NCI-H526 (cell line): ENCODE data around the gene SHROOM4.

Source experiments
- DNase-seq, 2 experiments: peaks; one replicate each; lab custom pipeline; 2025; lab: John Stamatoyannopoulos, UW

SHROOM4 gene

GRCh38 chrX:50705042-50705441, 109.0 kb downstream of the SHROOM4 start:
- DNase-seq = no peak

- DNase-seq = no peak
Measured at GRCh38 chrX:50704360-50704759, 109.6 kb downstream of the SHROOM4 start.

- DNase-seq = no peak
Measured at GRCh38 chrX:50700921-50701320, 113.1 kb downstream of the SHROOM4 start.

DNA sequence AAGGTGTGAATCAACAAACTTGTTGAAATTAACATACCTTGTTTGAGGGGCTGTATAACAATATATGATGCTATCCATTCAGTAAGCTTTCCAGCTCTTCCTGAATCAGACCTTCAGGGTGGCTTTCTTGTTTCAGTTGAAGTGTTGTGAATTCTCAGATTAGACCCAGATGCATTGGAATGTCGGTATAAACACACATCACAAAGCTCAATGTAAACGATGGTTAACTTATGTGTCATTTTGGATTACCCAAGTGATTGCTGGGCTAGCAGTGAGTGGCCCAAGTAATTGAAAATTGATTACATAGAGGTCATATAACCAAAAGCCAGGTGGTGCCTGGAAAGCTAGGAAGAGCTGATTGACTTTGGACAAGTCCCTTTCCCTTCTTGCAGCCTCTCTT, 115.0 kb downstream of the SHROOM4 start:
- no peak for DNase-seq

DNA sequence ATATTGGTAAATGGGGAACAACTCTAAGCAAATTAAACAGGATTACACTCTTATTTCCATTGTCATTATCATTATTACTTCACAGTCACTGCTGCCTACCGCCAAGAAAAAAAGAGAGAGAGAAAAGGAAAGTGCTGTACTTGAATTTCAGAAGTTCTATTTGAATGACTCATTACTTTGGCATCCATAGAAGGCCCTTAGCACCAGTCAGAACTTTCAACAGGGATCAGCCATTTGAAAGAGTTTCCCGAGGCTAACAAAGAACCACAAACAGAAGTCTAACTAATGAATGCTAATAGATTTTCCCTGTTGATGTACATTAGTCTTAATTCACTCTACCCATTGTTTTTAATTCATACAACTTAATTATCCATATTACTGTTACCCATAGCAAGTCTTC, 116.3 kb downstream of the SHROOM4 start:
- no peak for DNase-seq

- DNase-seq = peak; percentile 16 to 66
Measured at GRCh38 chrX:50691820-50692219, 122.2 kb downstream of the SHROOM4 start.

DNA sequence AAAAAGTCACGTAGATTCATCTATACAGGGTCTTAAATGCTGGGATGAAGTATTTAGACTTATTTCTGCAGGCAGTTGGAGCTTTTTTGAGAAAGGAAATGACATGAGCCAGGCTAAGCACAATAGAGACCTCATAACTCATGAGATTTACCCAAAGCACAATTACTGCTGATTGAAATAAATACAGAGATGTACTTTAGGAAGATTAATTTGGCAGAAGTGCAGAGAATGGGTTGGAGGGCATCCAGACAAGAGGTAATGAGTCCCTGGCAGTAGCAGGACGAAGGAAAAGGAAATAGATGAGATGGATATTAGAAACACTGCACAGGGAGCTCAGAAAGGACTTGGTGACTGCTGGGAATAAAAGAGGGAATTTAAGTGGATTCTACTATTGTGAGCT, 129.1 kb downstream of the SHROOM4 start:
- no peak for DNase-seq

DNA sequence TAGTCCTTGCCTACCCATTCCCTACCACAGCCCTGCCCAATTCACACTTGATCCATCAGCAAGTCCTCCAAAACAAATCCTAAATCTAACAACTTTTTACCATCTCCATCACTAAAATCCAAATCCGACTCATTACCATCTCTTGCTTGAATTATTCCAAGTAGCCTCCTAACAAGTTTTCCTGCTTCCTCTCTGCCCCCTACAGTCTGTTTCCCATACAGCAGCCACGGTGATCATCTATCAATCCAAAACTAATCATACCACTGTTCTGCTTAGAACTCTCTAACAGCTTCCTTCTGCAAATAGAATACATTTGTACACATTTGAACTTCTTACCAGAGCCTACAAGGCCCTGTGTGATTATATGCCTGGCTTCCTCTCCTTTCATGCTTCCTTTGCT, 133.0 kb downstream of the SHROOM4 start:
- DNase-seq = peak in 1 of 2 experiments; percentile 24

GRCh38 chrX:50677789-50678188, 136.2 kb downstream of the SHROOM4 start:
- no peak for DNase-seq

DNA sequence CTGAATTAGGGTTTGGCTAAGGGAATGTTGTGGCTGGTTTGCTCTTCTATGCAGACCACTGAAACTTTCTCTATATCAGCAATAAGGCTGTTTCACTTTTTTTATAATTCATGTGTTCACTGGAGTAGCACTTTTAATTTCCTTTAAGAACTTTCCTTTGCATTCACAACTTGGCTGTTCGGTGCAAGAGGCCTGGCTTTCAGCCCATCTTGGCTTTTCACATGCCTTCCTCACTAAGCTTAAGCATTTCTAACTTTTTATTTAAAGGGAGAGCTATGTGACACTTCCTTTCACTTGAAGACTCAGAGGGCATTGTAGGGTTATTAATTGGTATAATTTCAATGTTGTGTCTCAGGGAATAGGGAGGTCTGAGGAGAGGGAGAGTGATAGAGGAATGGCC, 142.3 kb downstream of the SHROOM4 start:
- no peak for DNase-seq

DNA sequence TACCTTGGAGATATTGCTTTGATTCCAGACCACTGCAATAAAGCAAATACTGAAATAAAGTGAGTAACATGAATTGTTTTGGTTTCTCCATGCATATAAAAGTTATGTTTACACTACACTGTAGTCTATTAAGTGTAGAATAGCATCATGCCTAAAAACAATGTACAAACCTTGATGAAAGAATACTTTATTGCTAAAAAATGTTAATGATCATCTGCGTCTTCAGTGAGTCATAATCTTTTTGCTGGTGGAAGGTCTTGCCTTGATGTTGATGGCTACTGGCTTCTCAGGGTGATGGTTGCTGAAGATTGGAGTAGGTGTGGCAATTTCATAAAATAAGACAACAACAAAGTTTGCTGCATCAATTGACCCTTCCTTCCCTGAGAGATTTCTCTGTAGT, 145.1 kb downstream of the SHROOM4 start:
- no peak for DNase-seq

DNA sequence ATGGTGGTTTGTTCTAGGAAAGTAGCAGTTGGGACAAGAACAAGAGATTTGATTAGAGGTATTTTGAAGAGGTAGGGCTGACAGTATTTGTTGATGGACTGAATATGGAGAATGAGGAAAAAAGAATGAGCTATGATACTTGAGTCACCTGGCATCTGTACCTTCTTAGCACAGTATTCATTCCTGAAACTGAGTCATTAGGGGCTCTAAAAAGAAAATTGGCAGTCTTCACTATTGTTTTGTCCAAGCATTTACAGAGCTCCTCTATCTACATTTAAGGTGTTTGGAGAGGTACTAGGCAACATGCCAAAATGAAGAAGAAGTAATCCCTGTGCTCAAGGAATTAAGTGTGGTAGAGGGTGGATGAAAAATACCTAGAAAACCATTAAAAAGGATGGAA, 165.8 kb downstream of the SHROOM4 start:
- DNase-seq = no peak

DNA sequence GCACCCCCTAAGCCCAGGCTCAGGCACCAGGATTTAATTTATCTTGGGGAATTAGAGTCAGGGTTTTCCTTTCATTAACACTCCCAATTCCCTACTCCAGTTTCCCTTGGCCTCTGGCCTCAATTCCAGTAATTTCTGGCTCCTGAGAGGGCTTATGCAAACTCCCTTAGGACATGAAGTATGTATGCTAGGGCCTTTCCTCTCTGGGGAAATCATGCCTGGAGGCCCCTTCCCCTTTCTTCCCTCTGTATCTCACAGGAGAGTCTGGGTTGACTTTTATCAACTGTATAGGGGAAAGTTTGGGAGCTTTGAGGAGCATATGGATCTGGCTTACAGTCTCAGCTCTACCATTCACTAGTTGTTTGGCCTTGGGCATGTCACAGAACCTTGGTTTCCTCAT, 169.5 kb downstream of the SHROOM4 start:
- DNase-seq = no peak

DNA sequence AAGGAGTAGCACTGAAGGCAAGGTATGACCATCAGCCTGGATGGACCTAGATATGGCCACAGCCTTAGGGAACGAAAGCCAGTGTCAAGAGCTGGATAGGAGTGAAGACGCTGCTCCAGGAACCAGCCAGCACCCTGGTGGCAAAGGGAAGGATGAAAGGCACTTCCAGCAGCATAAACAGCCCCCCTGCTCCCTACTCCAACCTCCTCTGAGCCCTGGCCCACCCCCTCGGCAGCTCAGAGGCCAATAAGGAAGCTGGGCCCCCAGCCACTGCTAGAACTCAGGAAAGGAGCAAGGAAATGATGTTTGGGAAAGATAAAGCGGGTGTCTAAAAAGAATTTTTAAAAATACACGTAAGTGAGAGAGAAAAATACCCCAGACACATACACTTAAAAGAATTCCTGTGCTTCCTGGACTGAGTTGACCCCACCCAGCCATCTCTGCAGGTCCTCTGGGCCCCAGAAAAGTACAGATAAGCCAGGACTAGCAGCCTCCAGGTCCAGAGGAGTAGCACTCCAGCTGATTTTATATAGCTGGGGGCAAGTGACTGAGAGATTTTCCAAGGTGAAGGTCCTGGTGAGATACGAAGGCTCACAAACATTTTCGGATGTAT, 170.4 kb downstream of the SHROOM4 start:
- no peak for DNase-seq

DNA sequence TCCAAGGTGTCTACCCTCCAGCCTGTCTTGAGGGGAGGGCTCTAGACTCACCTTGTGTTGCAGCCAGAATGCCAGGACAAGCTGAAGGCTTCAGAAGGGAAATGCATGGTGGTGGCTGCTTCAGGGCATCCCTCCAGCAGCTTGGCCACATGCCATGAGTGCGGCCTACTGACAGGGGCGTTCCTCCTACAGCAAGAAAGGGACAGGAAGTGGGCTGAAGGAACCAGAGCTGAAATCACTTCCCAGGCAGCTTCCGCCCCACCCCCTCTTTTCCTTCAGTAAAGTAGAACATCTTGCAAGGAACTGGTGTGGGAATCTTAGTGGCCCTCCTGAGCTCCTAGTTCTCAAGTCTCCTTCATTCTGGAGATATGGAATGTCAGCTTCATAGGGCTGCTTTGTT, 175.9 kb downstream of the SHROOM4 start:
- no peak for DNase-seq

DNA sequence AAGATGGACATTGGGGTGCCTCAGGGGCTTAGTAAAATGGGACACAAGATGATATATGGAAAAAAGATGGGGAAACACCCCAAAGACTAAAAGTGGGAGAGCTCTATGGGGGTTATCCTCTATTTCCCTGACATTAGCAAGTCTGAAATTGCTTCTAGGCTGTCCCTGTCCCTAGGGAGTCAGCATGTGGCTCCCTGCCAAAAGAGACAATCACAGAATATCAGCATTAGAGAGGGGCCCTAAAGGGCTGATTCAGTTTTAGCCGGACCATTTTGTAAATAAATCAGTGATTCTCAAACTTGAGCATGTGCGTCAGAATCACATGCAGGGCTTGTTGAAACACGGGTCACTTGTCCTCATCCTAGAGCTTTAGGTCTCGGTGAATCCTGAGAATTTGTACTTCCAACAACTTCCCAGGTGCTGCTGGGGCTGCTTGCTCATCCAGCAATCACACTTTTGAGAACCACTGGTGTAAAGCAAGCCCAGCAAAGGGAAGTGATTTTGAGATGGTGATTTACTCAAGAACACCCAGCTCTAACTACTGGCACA, 178.1 kb downstream of the SHROOM4 start:
- DNase-seq = no peak

GRCh38 chrX:50635162-50635561, 178.8 kb downstream of the SHROOM4 start:
- no peak for DNase-seq

- no peak for DNase-seq
Measured at GRCh38 chrX:50629774-50630173, 184.2 kb downstream of the SHROOM4 start.

GRCh38 chrX:50627696-50628095, 186.3 kb downstream of the SHROOM4 start:
- DNase-seq = no peak

DNA sequence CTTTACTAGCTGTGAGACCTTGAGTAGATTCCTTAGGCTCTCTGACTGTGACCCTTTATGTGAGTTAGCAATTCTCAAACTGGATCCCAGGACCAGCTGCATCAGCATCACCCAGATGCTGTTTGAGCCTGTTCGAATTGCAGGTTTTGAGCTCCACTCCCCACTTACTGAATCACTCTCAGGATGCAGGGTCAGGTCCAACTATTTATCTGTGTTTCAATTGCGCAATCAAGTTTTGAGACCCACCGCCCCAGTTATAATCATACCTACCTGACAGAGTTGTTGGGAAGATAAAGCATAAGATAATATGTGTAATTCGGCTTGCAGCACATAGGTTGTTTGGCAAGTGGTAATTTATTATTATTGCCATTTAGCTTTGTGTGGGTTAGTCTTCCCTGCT, 187.6 kb downstream of the SHROOM4 start:
- no peak for DNase-seq

DNA sequence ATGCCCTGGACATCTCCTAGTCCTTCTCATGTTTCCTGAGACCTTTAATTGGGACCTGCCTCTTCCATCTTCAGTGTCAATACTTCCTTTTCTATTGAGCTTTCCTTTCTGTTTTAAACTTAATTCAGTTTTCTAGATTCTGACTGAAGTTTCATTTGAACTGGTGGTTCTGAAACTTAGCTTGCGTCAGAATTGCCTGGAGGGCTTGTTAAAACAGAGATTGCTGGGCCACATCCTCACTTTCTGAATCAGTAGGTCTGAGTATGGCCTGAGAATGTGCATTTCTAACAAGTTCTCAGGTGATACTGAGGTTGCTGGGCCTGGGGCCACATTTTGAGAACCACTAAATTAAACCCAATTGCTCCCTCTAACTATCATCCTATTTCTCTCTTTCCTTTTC, 191.2 kb downstream of the SHROOM4 start:
- DNase-seq = no peak

DNA sequence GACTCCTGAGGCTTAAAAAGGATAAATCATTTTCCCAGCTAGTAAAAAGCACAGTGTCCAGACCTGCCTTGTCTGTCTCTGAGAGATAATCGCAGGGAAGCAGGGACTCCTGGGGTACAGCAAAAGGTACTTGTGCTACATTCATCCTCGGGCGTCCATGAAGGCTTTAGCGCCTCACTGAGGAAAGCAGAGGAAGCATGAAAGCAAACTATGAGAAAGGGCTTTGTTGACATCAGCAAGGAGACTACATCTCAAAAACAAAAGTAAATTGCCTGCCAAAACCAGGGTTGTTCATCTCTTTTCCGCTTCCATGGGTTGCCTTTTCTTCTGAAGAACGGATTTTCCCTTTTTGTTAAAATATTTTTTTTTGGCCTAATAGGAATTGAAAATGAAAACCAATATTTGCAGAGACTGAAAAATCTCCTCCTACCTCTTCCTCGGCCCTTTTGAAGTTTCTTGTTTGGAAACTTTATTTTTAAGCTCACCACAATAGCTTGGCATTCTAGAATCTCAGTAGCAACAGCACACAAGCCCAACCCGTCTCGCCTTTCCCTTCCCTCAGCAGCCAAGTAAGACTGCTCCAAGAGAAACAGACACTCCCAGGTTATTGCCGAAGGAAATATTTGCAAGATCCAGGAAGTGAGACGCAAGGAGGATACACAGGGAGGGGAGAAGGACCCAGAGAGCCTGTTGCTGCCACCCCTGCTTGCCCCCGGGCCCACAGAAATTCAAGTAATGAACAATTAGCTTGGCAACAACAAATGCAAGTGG, 195.0 kb downstream of the SHROOM4 start:
- DNase-seq = no peak

- DNase-seq = no peak
Measured at GRCh38 chrX:50617183-50617582, 196.8 kb downstream of the SHROOM4 start.
